ENCODE measurements around the gene ZNF423. TPM values are rescaled to one million over a fixed set of nuclear protein-coding genes. Genes with fewer than 3 reads are reported as not detected.

The ZNF423 gene
- total and polyA plus RNA-seq, 2 of the 13 experiments (the other 11 are each of a cell fraction or from before 2014, with no cell fraction given), result 0.07 to 0.31 TPM

GRCh38 chr16:49688036-49688697 lies 167.7 kb downstream of the ZNF423 start (continued):
- TF ChIP-seq RARA (CRISPR knock-in tag; IDR thresholded peaks at IDR 0.05) (no peak), NAIF1 (CRISPR knock-in tag; IDR thresholded peaks at IDR 0.05; ENCODE audit: borderline replicate concordance) (no peak), YY1 (IDR thresholded peaks at IDR 0.05; ENCODE audit: insufficient read depth, insufficient replicate concordance, low read depth, low read length) (no peak), ZNF800 (CRISPR knock-in tag; IDR thresholded peaks at IDR 0.05) (no peak), ZSCAN21 (CRISPR knock-in tag; IDR thresholded peaks at IDR 0.05; ENCODE audit: borderline replicate concordance) (no peak), TMF1 (CRISPR knock-in tag; IDR thresholded peaks at IDR 0.05; ENCODE audit: low read depth) (no peak)

- no peak overlapping the region for H3K4me2 ChIP-seq (ENCODE audit: low read depth, low read length)
- H3K27me3 ChIP-seq (ENCODE audit: control insufficient read depth in 1 of 2, insufficient read depth in 2 of 2, low read length in 2 of 2), result peaks cover 2 to 31% of the 10 kb centered on the region in 2 experiments; a peak in 3 of 5 replicates
- ChIA-PET POLR2A (no interaction called here), CTCF (ENCODE audit: low intra/inter-chr PET ratio, low total read pairs) (no interaction called here)
- H3K36me3 ChIP-seq (replicated peaks in 1 of 2; ENCODE audit: control insufficient read depth in 1 of 2, insufficient read depth in 2 of 2, low read length in 2 of 2), result no peaks in the 10 kb centered on the region
- intact Hi-C loops (cut with micrococcal nuclease; ENCODE audit: unreplicated experiment), result no loop called here
- DNase-seq (ENCODE audit: low spot score) (no peak), ATAC-seq (no peak), FAIRE-seq (no peak)
- no peak overlapping the region for H3K9ac ChIP-seq (ENCODE audit: insufficient read depth, low read depth, low read length)
- TF ChIP-seq ZNF788 (CRISPR knock-in tag; IDR thresholded peaks at IDR 0.05; ENCODE audit: borderline replicate concordance), result no peak
- H3K9me3 ChIP-seq (ENCODE audit: low read length), result no peaks in the 10 kb centered on the region
- H4K20me1 ChIP-seq (ENCODE audit: insufficient read depth, low read length), result no peaks in the 10 kb centered on the region; the same call in 1 of the 2 replicates
- in situ Hi-C loops (cut with HindIII; ENCODE audit: extremely low pct_ligation_motif_present, low pct_unique_long_range_greater_than_20kb), result no loop called here
- H3K4me1 ChIP-seq (ENCODE audit: insufficient read depth, low read length), result no peaks in the 10 kb centered on the region
- H3K4me3 ChIP-seq (replicated peaks in 1 of 3; ENCODE audit: insufficient read depth in 1 of 3, low read depth in 2 of 3, low read length in 3 of 3), result no peak overlapping the region
- no peak overlapping the region for H3K27ac ChIP-seq (ENCODE audit: extremely low read length, insufficient read depth, low read length)
- BruUV-seq (replicated peaks), result no TSS peak
- H3K79me2 ChIP-seq (ENCODE audit: insufficient read depth, low read length), result no peaks in the 10 kb centered on the region
- 33% methylated on average over 8 of the region's 8 CpGs for WGBS (ENCODE audit: low lambda C conversion rate)
- no peak overlapping the region for H2AFZ ChIP-seq (ENCODE audit: low read length)
These were observed 168.4 kb downstream of the ZNF423 start for GRCh38 chr16:49687476-49688002.

All from HepG2 (cell line).